Measurements from ENCODE around the gene MYO9B.

- TF ChIP-seq, protein P1, sequence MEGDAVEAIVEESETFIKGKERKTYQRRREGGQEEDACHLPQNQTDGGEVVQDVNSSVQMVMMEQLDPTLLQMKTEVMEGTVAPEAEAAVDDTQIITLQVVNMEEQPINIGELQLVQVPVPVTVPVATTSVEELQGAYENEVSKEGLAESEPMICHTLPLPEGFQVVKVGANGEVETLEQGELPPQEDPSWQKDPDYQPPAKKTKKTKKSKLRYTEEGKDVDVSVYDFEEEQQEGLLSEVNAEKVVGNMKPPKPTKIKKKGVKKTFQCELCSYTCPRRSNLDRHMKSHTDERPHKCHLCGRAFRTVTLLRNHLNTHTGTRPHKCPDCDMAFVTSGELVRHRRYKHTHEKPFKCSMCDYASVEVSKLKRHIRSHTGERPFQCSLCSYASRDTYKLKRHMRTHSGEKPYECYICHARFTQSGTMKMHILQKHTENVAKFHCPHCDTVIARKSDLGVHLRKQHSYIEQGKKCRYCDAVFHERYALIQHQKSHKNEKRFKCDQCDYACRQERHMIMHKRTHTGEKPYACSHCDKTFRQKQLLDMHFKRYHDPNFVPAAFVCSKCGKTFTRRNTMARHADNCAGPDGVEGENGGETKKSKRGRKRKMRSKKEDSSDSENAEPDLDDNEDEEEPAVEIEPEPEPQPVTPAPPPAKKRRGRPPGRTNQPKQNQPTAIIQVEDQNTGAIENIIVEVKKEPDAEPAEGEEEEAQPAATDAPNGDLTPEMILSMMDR (conservative IDR thresholded peaks at IDR 0.05 in 1 of 2, IDR thresholded peaks at IDR 0.05 in 1 of 2; ENCODE audit: low read depth in 1 of 2, low read length in 2 of 2): no peak
- no peak for TF ChIP-seq EZH2 (IDR thresholded peaks at IDR 0.05; ENCODE audit: low read length, missing control alignments)
These were observed 53.8 kb downstream of the MYO9B start for GRCh38 chr19:17129377-17129776.
